ENCODE measurements around the gene NCOA7.

The NCOA7 gene

GRCh38 chr6:125753218-125753936 lies 37.4 kb upstream of the NCOA7 start:
- no peaks in the 10 kb centered on the region for H3K79me1 ChIP-seq (ENCODE audit: low read length)
- H3K23ac ChIP-seq (ENCODE audit: low read length) = no peak overlapping the region
- DNase-seq = peak; percentile 42
- H3K4ac ChIP-seq (ENCODE audit: low read depth, low read length) = no peak overlapping the region
- H3K36me3 ChIP-seq (ENCODE audit: control insufficient read depth, insufficient read depth, low read length) = peaks cover 5% of the 10 kb centered on the region
- no CpG with 5 or more reads among the region's 5 CpGs for WGBS (ENCODE audit: extremely low coverage, insufficient coverage, low lambda C conversion rate)
- no peak overlapping the region for H3K18ac ChIP-seq (ENCODE audit: low read length)
- H2BK15ac ChIP-seq (replicated peaks; ENCODE audit: low read depth) = no peak overlapping the region
- H3K79me2 ChIP-seq (ENCODE audit: control insufficient read depth, insufficient read depth, low read length) = peaks cover 2% of the 10 kb centered on the region
- H2BK5ac ChIP-seq (ENCODE audit: low read length) = no peak overlapping the region
- H4K5ac ChIP-seq (ENCODE audit: low read length) = no peak overlapping the region
- no peak overlapping the region for H3K4me3 ChIP-seq (ENCODE audit: low read length)
- no peak overlapping the region for H3K27ac ChIP-seq (ENCODE audit: low read depth, low read length)
- H3K56ac ChIP-seq (ENCODE audit: low read length) = no peak overlapping the region
- H3K9ac ChIP-seq (ENCODE audit: low read length) = no peak overlapping the region
- H2BK120ac ChIP-seq (ENCODE audit: low read depth, low read length) = no peak overlapping the region
- H2AK5ac ChIP-seq (ENCODE audit: low read length) = no peak overlapping the region
- H3K27me3 ChIP-seq (ENCODE audit: insufficient read depth, low read length, poor library complexity) = no peaks in the 10 kb centered on the region
- H3K4me2 ChIP-seq (ENCODE audit: low read length) = no peak overlapping the region
- H3K4me1 ChIP-seq (ENCODE audit: control insufficient read depth, low read depth, low read length) = no peaks in the 10 kb centered on the region
- H4K8ac ChIP-seq (ENCODE audit: low read depth, low read length) = no peak overlapping the region

- no peak overlapping the region for H4K8ac ChIP-seq (ENCODE audit: low read depth, low read length)
- H4K5ac ChIP-seq (ENCODE audit: low read length) = no peak overlapping the region
- H3K4me2 ChIP-seq (ENCODE audit: low read length) = no peak overlapping the region
- no peak overlapping the region for H2BK5ac ChIP-seq (ENCODE audit: low read length)
- no peak overlapping the region for H3K23ac ChIP-seq (ENCODE audit: low read length)
- no peak for DNase-seq
- H3K27me3 ChIP-seq (ENCODE audit: insufficient read depth, low read length, poor library complexity) = no peaks in the 10 kb centered on the region
- H2BK15ac ChIP-seq (replicated peaks; ENCODE audit: low read depth) = no peak overlapping the region
- H3K27ac ChIP-seq (ENCODE audit: low read depth, low read length) = no peak overlapping the region
- H3K4me3 ChIP-seq (ENCODE audit: low read length) = no peak overlapping the region
- H2AK5ac ChIP-seq (ENCODE audit: low read length) = no peak overlapping the region
- no peak overlapping the region for H3K18ac ChIP-seq (ENCODE audit: low read length)
- H3K9ac ChIP-seq (ENCODE audit: low read length) = no peak overlapping the region
- H2BK120ac ChIP-seq (ENCODE audit: low read depth, low read length) = no peak overlapping the region
- no peak overlapping the region for H3K56ac ChIP-seq (ENCODE audit: low read length)
- peaks cover 2% of the 10 kb centered on the region for H3K79me2 ChIP-seq (ENCODE audit: control insufficient read depth, insufficient read depth, low read length)
- H3K36me3 ChIP-seq (ENCODE audit: control insufficient read depth, insufficient read depth, low read length) = peaks cover 5% of the 10 kb centered on the region
- no peak overlapping the region for H3K4ac ChIP-seq (ENCODE audit: low read depth, low read length)
- H3K79me1 ChIP-seq (ENCODE audit: low read length) = no peaks in the 10 kb centered on the region
- no peaks in the 10 kb centered on the region for H3K4me1 ChIP-seq (ENCODE audit: control insufficient read depth, low read depth, low read length)
Measured at GRCh38 chr6:125753937-125754259, 36.9 kb upstream of the NCOA7 start.

- H3K9ac ChIP-seq (ENCODE audit: low read length) = no peak overlapping the region
- peaks cover 2% of the 10 kb centered on the region for H3K79me2 ChIP-seq (ENCODE audit: control insufficient read depth, insufficient read depth, low read length)
- no peak overlapping the region for H2BK5ac ChIP-seq (ENCODE audit: low read length)
- no peak overlapping the region for H3K27ac ChIP-seq (ENCODE audit: low read depth, low read length)
- H2BK15ac ChIP-seq (replicated peaks; ENCODE audit: low read depth) = no peak overlapping the region
- no peak overlapping the region for H3K4ac ChIP-seq (ENCODE audit: low read depth, low read length)
- H3K18ac ChIP-seq (ENCODE audit: low read length) = no peak overlapping the region
- H2BK120ac ChIP-seq (ENCODE audit: low read depth, low read length) = no peak overlapping the region
- no peak overlapping the region for H3K4me3 ChIP-seq (ENCODE audit: low read length)
- DNase-seq = no peak
- no CpG with 5 or more reads among the region's 2 CpGs for WGBS (ENCODE audit: extremely low coverage, insufficient coverage, low lambda C conversion rate)
- H3K79me1 ChIP-seq (ENCODE audit: low read length) = no peaks in the 10 kb centered on the region
- H3K27me3 ChIP-seq (ENCODE audit: insufficient read depth, low read length, poor library complexity) = no peaks in the 10 kb centered on the region
- H3K4me2 ChIP-seq (ENCODE audit: low read length) = no peak overlapping the region
- H4K8ac ChIP-seq (ENCODE audit: low read depth, low read length) = no peak overlapping the region
- no peak overlapping the region for H2AK5ac ChIP-seq (ENCODE audit: low read length)
- H4K5ac ChIP-seq (ENCODE audit: low read length) = no peak overlapping the region
- no peak overlapping the region for H3K23ac ChIP-seq (ENCODE audit: low read length)
- H3K56ac ChIP-seq (ENCODE audit: low read length) = no peak overlapping the region
- peaks cover 5% of the 10 kb centered on the region for H3K36me3 ChIP-seq (ENCODE audit: control insufficient read depth, insufficient read depth, low read length)
- H3K4me1 ChIP-seq (ENCODE audit: control insufficient read depth, low read depth, low read length) = no peaks in the 10 kb centered on the region
Measured at GRCh38 chr6:125754566-125754965, 36.2 kb upstream of the NCOA7 start.

- H3K27ac ChIP-seq (ENCODE audit: low read depth, low read length) = no peak overlapping the region
- no peak overlapping the region for H4K5ac ChIP-seq (ENCODE audit: low read length)
- H3K4me2 ChIP-seq (ENCODE audit: low read length) = no peak overlapping the region
- H3K56ac ChIP-seq (ENCODE audit: low read length) = no peak overlapping the region
- no peak overlapping the region for H3K23ac ChIP-seq (ENCODE audit: low read length)
- WGBS (ENCODE audit: extremely low coverage, insufficient coverage, low lambda C conversion rate) = no CpG with 5 or more reads among the region's 42 CpGs
- no peak overlapping the region for H2BK5ac ChIP-seq (ENCODE audit: low read length)
- no peak overlapping the region for H4K8ac ChIP-seq (ENCODE audit: low read depth, low read length)
- DNase-seq = peak; percentile 72
- H3K4me3 ChIP-seq (ENCODE audit: low read length) = no peak overlapping the region
- no peak overlapping the region for H3K9ac ChIP-seq (ENCODE audit: low read length)
- H3K27me3 ChIP-seq (ENCODE audit: insufficient read depth, low read length, poor library complexity) = no peaks in the 10 kb centered on the region
- H3K4me1 ChIP-seq (ENCODE audit: control insufficient read depth, low read depth, low read length) = no peaks in the 10 kb centered on the region
- H3K79me2 ChIP-seq (ENCODE audit: control insufficient read depth, insufficient read depth, low read length) = no peaks in the 10 kb centered on the region
- peaks cover 6% of the 10 kb centered on the region for H3K36me3 ChIP-seq (ENCODE audit: control insufficient read depth, insufficient read depth, low read length)
- H2BK120ac ChIP-seq (ENCODE audit: low read depth, low read length) = no peak overlapping the region
- H3K18ac ChIP-seq (ENCODE audit: low read length) = no peak overlapping the region
- H3K4ac ChIP-seq (ENCODE audit: low read depth, low read length) = no peak overlapping the region
- H2BK15ac ChIP-seq (replicated peaks; ENCODE audit: low read depth) = no peak overlapping the region
- no peak overlapping the region for H2AK5ac ChIP-seq (ENCODE audit: low read length)
- no peaks in the 10 kb centered on the region for H3K79me1 ChIP-seq (ENCODE audit: low read length)
Measured at GRCh38 chr6:125759184-125759902, 31.4 kb upstream of the NCOA7 start.

- Histone ChIP-seq H3K56ac (ENCODE audit: low read length) (no peak overlapping the region), H4K5ac (ENCODE audit: low read length) (no peak overlapping the region)
- WGBS (ENCODE audit: extremely low coverage, insufficient coverage, low lambda C conversion rate) = no CpG with 5 or more reads among the region's 5 CpGs
Measured at GRCh38 chr6:125759959-125760457, 30.8 kb upstream of the NCOA7 start.

More at GRCh38 chr6:125759959-125760457, 30.8 kb upstream of the NCOA7 start:
- H3K79me1 ChIP-seq (ENCODE audit: low read length) = no peaks in the 10 kb centered on the region
- H2AK5ac ChIP-seq (ENCODE audit: low read length) = no peak overlapping the region
- no peak overlapping the region for H2BK5ac ChIP-seq (ENCODE audit: low read length)
- H3K27ac ChIP-seq (ENCODE audit: low read depth, low read length) = no peak overlapping the region
- H2BK120ac ChIP-seq (ENCODE audit: low read depth, low read length) = no peak overlapping the region
- peaks cover 6% of the 10 kb centered on the region for H3K36me3 ChIP-seq (ENCODE audit: control insufficient read depth, insufficient read depth, low read length)
- no peaks in the 10 kb centered on the region for H3K4me1 ChIP-seq (ENCODE audit: control insufficient read depth, low read depth, low read length)
- H3K18ac ChIP-seq (ENCODE audit: low read length) = no peak overlapping the region
- DNase-seq = no peak
- H4K8ac ChIP-seq (ENCODE audit: low read depth, low read length) = no peak overlapping the region
- H3K4me2 ChIP-seq (ENCODE audit: low read length) = no peak overlapping the region
- H3K9ac ChIP-seq (ENCODE audit: low read length) = no peak overlapping the region
- H3K4me3 ChIP-seq (ENCODE audit: low read length) = no peak overlapping the region
- H3K79me2 ChIP-seq (ENCODE audit: control insufficient read depth, insufficient read depth, low read length) = no peaks in the 10 kb centered on the region
- no peak overlapping the region for H3K4ac ChIP-seq (ENCODE audit: low read depth, low read length)
- no peak overlapping the region for H2BK15ac ChIP-seq (replicated peaks; ENCODE audit: low read depth)
- H3K27me3 ChIP-seq (ENCODE audit: insufficient read depth, low read length, poor library complexity) = no peaks in the 10 kb centered on the region
- H3K23ac ChIP-seq (ENCODE audit: low read length) = no peak overlapping the region
